SK-N-SH (cell line): ENCODE data around the gene PI3.

Experiments used
- IRF3 ChIP-seq: fragments of 150-350 bp; IDR thresholded peaks from 2 replicates; pipeline ENCODE4 v1.6.1; 2016; ENCODE audit warnings: mild to moderate bottlenecking, low read depth, low read length
- MXI1 ChIP-seq: IDR thresholded peaks from 2 replicates; pipeline ENCODE4 v1.6.1; 2012; ENCODE audit warnings: mild to moderate bottlenecking, low read depth, low read length, improper control_type of control experiment
- TF ChIP-seq, protein P1 (sequence below): fragments of 200-600 bp; sonication (generic); IDR thresholded peaks from 2 replicates; pipeline ENCODE4 v1.6.1; 2017; ENCODE audit warnings: antibody characterized with exemption, mild to moderate bottlenecking, moderate library complexity

DNA sequence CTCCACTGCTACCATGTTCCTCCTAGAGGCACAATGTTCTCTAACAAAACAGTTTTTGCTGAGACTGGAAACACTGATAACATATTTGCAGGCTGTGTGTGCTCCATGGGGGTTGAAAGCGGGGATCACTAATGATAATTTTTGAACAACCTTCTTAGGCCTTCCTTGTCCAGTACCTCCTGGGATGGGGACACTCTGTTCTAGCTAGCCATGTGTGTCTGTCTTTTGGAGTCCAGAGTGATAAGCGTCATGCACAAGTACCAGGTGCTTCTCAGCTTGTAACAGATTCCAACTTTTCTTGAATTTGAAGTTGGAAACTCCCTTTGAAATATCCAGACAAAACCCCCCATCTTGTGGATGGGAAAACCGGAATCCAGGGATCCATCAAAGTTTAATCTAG lies 15.2 kb downstream of the PI3 start:
- TF ChIP-seq MXI1 (no peak), IRF3 (no peak)
- TF ChIP-seq, protein P1, sequence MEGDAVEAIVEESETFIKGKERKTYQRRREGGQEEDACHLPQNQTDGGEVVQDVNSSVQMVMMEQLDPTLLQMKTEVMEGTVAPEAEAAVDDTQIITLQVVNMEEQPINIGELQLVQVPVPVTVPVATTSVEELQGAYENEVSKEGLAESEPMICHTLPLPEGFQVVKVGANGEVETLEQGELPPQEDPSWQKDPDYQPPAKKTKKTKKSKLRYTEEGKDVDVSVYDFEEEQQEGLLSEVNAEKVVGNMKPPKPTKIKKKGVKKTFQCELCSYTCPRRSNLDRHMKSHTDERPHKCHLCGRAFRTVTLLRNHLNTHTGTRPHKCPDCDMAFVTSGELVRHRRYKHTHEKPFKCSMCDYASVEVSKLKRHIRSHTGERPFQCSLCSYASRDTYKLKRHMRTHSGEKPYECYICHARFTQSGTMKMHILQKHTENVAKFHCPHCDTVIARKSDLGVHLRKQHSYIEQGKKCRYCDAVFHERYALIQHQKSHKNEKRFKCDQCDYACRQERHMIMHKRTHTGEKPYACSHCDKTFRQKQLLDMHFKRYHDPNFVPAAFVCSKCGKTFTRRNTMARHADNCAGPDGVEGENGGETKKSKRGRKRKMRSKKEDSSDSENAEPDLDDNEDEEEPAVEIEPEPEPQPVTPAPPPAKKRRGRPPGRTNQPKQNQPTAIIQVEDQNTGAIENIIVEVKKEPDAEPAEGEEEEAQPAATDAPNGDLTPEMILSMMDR: no peak
